Measurements from ENCODE around the gene CCDC138.
A peak's percentile ranks its signal among the peaks of the same experiment; 100 is the strongest.

CCDC138 gene

GRCh38 chr2:108898315-108899082 lies 111.9 kb downstream of the CCDC138 start:
- peak; percentile 9 for FAIRE-seq

GRCh38 chr2:108904680-108905079 lies 118.1 kb downstream of the CCDC138 start:
- FAIRE-seq: no peak

GRCh38 chr2:108905176-108905575 lies 118.6 kb downstream of the CCDC138 start:
- no peak for FAIRE-seq

- no peak for FAIRE-seq
These were observed 119.3 kb downstream of the CCDC138 start for GRCh38 chr2:108905906-108906305.

- FAIRE-seq: no peak
These were observed 120.0 kb downstream of the CCDC138 start for GRCh38 chr2:108906403-108907077.

- FAIRE-seq: no peak
These were observed 121.5 kb downstream of the CCDC138 start for GRCh38 chr2:108907822-108908712.

- FAIRE-seq: no peak
These were observed 122.1 kb downstream of the CCDC138 start for GRCh38 chr2:108908713-108909070.

GRCh38 chr2:108909275-108909823 lies 122.8 kb downstream of the CCDC138 start:
- no peak for FAIRE-seq

GRCh38 chr2:108910011-108910431 lies 123.5 kb downstream of the CCDC138 start:
- FAIRE-seq: no peak

- FAIRE-seq: no peak
These were observed 124.2 kb downstream of the CCDC138 start for GRCh38 chr2:108910541-108911396.

GRCh38 chr2:108911401-108911800 lies 124.8 kb downstream of the CCDC138 start:
- no peak for FAIRE-seq

- FAIRE-seq: no peak
These were observed 125.4 kb downstream of the CCDC138 start for GRCh38 chr2:108911807-108912628.

- FAIRE-seq: no peak
These were observed 126.0 kb downstream of the CCDC138 start for GRCh38 chr2:108912629-108912902.

GRCh38 chr2:108916122-108916795 lies 129.7 kb downstream of the CCDC138 start:
- no peak for FAIRE-seq

GRCh38 chr2:108916796-108917421 lies 130.3 kb downstream of the CCDC138 start:
- FAIRE-seq: no peak

GRCh38 chr2:108917526-108917925 lies 131.0 kb downstream of the CCDC138 start:
- FAIRE-seq: no peak

- FAIRE-seq: no peak
These were observed 131.7 kb downstream of the CCDC138 start for GRCh38 chr2:108918156-108918874.

GRCh38 chr2:108918941-108919341 lies 132.4 kb downstream of the CCDC138 start:
- no peak for FAIRE-seq

GRCh38 chr2:108919571-108920373 lies 133.2 kb downstream of the CCDC138 start:
- FAIRE-seq: no peak
